Measurements from ENCODE around the gene PHLPP2.
"Not testable (repeated sequence)": the region's sequence is repeated elsewhere in the genome, so short reads cannot be mapped to it uniquely, and the experiment has no call there.

PHLPP2 gene

GRCh38 chr16:71722801-71723536 is 1.5 kb downstream of the PHLPP2 start:
- peak; percentile 37 for DNase-seq (ENCODE audit: low spot score)

GRCh38 chr16:71721066-71721740 is 3.3 kb downstream of the PHLPP2 start:
- DNase-seq (ENCODE audit: low spot score) = no peak

GRCh38 chr16:71712501-71712900 is 12.0 kb downstream of the PHLPP2 start:
- no peak for DNase-seq (ENCODE audit: low spot score)

- DNase-seq (ENCODE audit: low spot score) = no peak
These were observed 12.7 kb downstream of the PHLPP2 start for GRCh38 chr16:71711789-71712188.

- DNase-seq (ENCODE audit: low spot score) = no peak
These were observed 15.2 kb downstream of the PHLPP2 start for GRCh38 chr16:71709229-71709781.

GRCh38 chr16:71708696-71709095 is 15.8 kb downstream of the PHLPP2 start:
- no peak for DNase-seq (ENCODE audit: low spot score)

- DNase-seq (ENCODE audit: low spot score) = no peak
These were observed 17.3 kb downstream of the PHLPP2 start for GRCh38 chr16:71707199-71707598.

- no peak for DNase-seq (ENCODE audit: low spot score)
These were observed 18.5 kb downstream of the PHLPP2 start for GRCh38 chr16:71706046-71706445.

GRCh38 chr16:71703333-71703732 is 21.2 kb downstream of the PHLPP2 start:
- DNase-seq (ENCODE audit: low spot score) = no peak

- DNase-seq (ENCODE audit: low spot score) = no peak
These were observed 23.7 kb downstream of the PHLPP2 start for GRCh38 chr16:71700831-71701230.

GRCh38 chr16:71698491-71698890 is 26.0 kb downstream of the PHLPP2 start:
- DNase-seq (ENCODE audit: low spot score) = no peak

- no peak for DNase-seq (ENCODE audit: low spot score)
These were observed 31.3 kb downstream of the PHLPP2 start for GRCh38 chr16:71693164-71693563.

- DNase-seq (ENCODE audit: low spot score) = no peak
These were observed 34.6 kb downstream of the PHLPP2 start for GRCh38 chr16:71689901-71690300.

GRCh38 chr16:71687861-71688260 is 36.6 kb downstream of the PHLPP2 start:
- DNase-seq (ENCODE audit: low spot score) = no peak

GRCh38 chr16:71684280-71684679 is 40.2 kb downstream of the PHLPP2 start:
- not testable (repeated sequence) for DNase-seq (ENCODE audit: low spot score)

- DNase-seq (ENCODE audit: low spot score) = no peak
These were observed 43.1 kb downstream of the PHLPP2 start for GRCh38 chr16:71681360-71681759.

GRCh38 chr16:71676236-71676635 is 48.3 kb downstream of the PHLPP2 start:
- no peak for DNase-seq (ENCODE audit: low spot score)

GRCh38 chr16:71675380-71675779 is 49.1 kb downstream of the PHLPP2 start:
- no peak for DNase-seq (ENCODE audit: low spot score)

GRCh38 chr16:71674229-71674628 is 50.3 kb downstream of the PHLPP2 start:
- no peak for DNase-seq (ENCODE audit: low spot score)

GRCh38 chr16:71673582-71673973 is 50.9 kb downstream of the PHLPP2 start:
- DNase-seq (ENCODE audit: low spot score) = no peak

- no peak for DNase-seq (ENCODE audit: low spot score)
These were observed 51.5 kb downstream of the PHLPP2 start for GRCh38 chr16:71672803-71673581.

- DNase-seq (ENCODE audit: low spot score) = no peak
These were observed 52.4 kb downstream of the PHLPP2 start for GRCh38 chr16:71672125-71672524.

GRCh38 chr16:71671165-71671564 is 53.3 kb downstream of the PHLPP2 start:
- DNase-seq (ENCODE audit: low spot score) = no peak

Data from putamen (tissue), 1 donor.